Loucy (cell line): ENCODE results near the gene TRAF3IP1.

Source experiments
- H2AFZ ChIP-seq: fragments of 200-600 bp; sonication (generic); 2 replicates; pipeline ENCODE4 v1.6.0; 2016; ENCODE audit warnings: antibody characterized with exemption, mild to moderate bottlenecking, low read length, moderate library complexity
- H3F3A ChIP-seq: fragments of 200-600 bp; 2 replicates; pipeline ENCODE4 v1.6.0; 2016; ENCODE audit warnings: antibody characterized with exemption, low read depth, mild to moderate bottlenecking
- H3K27me3 ChIP-seq: fragments of 200-600 bp; sonication (generic); 2 replicates; pipeline ENCODE4 v1.6.1; 2014; ENCODE audit warnings: low read length, mild to moderate bottlenecking; ENCODE audit not compliant: insufficient read depth, poor library complexity, severe bottlenecking
- H3K36me3 ChIP-seq: fragments of 200-600 bp; sonication (generic); 2 replicates; pipeline ENCODE4 v1.6.1; 2016; ENCODE audit warnings: low read length; ENCODE audit not compliant: insufficient read depth
- H3K4me1 ChIP-seq: fragments of 200-600 bp; sonication (generic); 2 replicates; pipeline ENCODE4 v1.5.1; 2014; ENCODE audit warnings: low read length, mild to moderate bottlenecking; ENCODE audit not compliant: insufficient read depth, poor library complexity, severe bottlenecking
- H3K4me2 ChIP-seq: fragments of 200-600 bp; sonication (generic); 2 replicates; pipeline ENCODE4 v1.6.0; 2014; ENCODE audit warnings: antibody characterized with exemption, low read length, low read depth, mild to moderate bottlenecking; ENCODE audit not compliant: poor library complexity, severe bottlenecking
- H3K4me3 ChIP-seq: fragments of 200-600 bp; sonication (generic); 2 replicates; pipeline ENCODE4 v1.5.1; 2014; ENCODE audit warnings: low read length, mild to moderate bottlenecking, mixed read lengths; ENCODE audit not compliant: poor library complexity, severe bottlenecking
- H3K79me2 ChIP-seq: fragments of 200-600 bp; sonication (generic); 2 replicates; pipeline ENCODE4 v1.6.1; 2014; ENCODE audit warnings: low read length; ENCODE audit not compliant: insufficient read depth
- H3K9ac ChIP-seq: fragments of 200-600 bp; sonication (generic); 2 replicates; pipeline ENCODE4 v1.6.0; 2014; ENCODE audit warnings: mild to moderate bottlenecking, low read depth, low read length, moderate library complexity; ENCODE audit not compliant: poor library complexity, severe bottlenecking
- H3K9me2 ChIP-seq: fragments of 200-600 bp; sonication (generic); replicated peaks from 2 replicates; pipeline ENCODE4 v1.6.1; 2016; ENCODE audit warnings: low read depth, low read length, mixed read lengths
- H3K9me3 ChIP-seq: fragments of 200-600 bp; sonication (generic); 2 replicates; pipeline ENCODE4 v1.6.1; 2014; ENCODE audit warnings: mild to moderate bottlenecking, antibody characterized with exemption, low read length, low read depth; ENCODE audit not compliant: insufficient read depth
- H4K20me1 ChIP-seq: fragments of 200-600 bp; sonication (generic); 2 replicates; pipeline ENCODE4 v1.6.0; 2014; ENCODE audit warnings: antibody characterized with exemption, low read length, mild to moderate bottlenecking; ENCODE audit not compliant: insufficient read depth, poor library complexity, severe bottlenecking
- CTCF ChIP-seq: fragments of 200-600 bp; sonication (generic); conservative IDR thresholded peaks from 2 replicates; pipeline ENCODE4 v1.5.1; 2014; ENCODE audit warnings: mild to moderate bottlenecking, antibody characterized with exemption, low read length
- EZH2phosphoT487 ChIP-seq: fragments of 200-600 bp; IDR thresholded peaks from 2 replicates; pipeline ENCODE4 v1.6.1; 2018; ENCODE audit warnings: antibody characterized with exemption, mild to moderate bottlenecking, moderate library complexity, borderline replicate concordance

TRAF3IP1 gene

DNA sequence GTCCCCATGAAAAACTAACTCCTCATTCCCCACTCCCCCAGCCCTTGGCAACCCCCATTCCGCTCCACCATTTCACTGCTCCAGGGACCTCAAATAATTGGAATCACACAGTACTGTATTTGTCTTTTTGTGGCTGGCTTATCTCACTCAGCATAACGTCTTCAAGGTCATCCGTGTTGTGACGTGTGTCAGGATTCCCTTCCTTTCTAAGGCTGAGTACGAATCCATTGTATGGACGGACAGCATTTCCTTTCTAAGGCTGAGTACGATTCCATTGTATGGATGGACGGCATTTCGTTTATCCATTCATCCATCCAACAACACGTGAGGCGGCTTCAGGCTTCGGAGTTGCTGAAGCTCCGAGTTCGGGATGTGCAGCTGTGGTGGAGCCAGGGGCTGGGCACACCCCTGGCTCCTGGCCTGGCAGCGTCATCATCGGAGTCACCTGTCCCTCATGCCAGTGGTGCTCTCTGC, 105.2 kb downstream of the TRAF3IP1 start:
- Histone ChIP-seq H3K4me1 (peaks cover 30% of the 10 kb centered on the region), H3K4me3 (peak overlapping the region; percentile 92), H3F3A (no peaks in the 10 kb centered on the region), H3K27me3 (peaks cover 4% of the 10 kb centered on the region), H3K4me2 (peak overlapping the region; percentile 94), H4K20me1 (peaks cover 5% of the 10 kb centered on the region), H2AFZ (no peak overlapping the region), H3K9me3 (0 out of 2 replicates have a peak, but pooled peaks cover 5% of the 10 kb centered on the region), H3K36me3 (no peaks in the 10 kb centered on the region), H3K9ac (peak overlapping the region; percentile 93), H3K9me2 (no peaks in the 10 kb centered on the region), H3K79me2 (peaks cover 35% of the 10 kb centered on the region)
- no peak; the same call in 1 of the 2 replicates for TF ChIP-seq CTCF
- TF ChIP-seq EZH2phosphoT487, result no peak

- peaks cover 9% of the 10 kb centered on the region; the same call in 1 of the 2 replicates for H3K9me3 ChIP-seq
- no peaks in the 10 kb centered on the region for H3K9me2 ChIP-seq
- no peak for TF ChIP-seq EZH2phosphoT487
- TF ChIP-seq CTCF, result peak; percentile 18; the same call in 1 of the 2 replicates
- H4K20me1 ChIP-seq, result peaks cover 5% of the 10 kb centered on the region
- H3K4me1 ChIP-seq, result peaks cover 30% of the 10 kb centered on the region
- H3F3A ChIP-seq, result no peaks in the 10 kb centered on the region
- peak overlapping the region; percentile 94 for H3K4me2 ChIP-seq
- no peaks in the 10 kb centered on the region for H3K36me3 ChIP-seq
- H3K4me3 ChIP-seq, result peak overlapping the region; percentile 92
- H3K27me3 ChIP-seq, result peaks cover 4% of the 10 kb centered on the region
- peak overlapping the region; percentile 93 for H3K9ac ChIP-seq
- peaks cover 41% of the 10 kb centered on the region for H3K79me2 ChIP-seq
- peak overlapping the region; percentile 76 for H2AFZ ChIP-seq
Measured at GRCh38 chr2:238425979-238426567, 105.8 kb downstream of the TRAF3IP1 start.

GRCh38 chr2:238426568-238427434, 106.5 kb downstream of the TRAF3IP1 start, which contains the start of gene ASB1:
ASB1 (plus strand) TSS chr2:238426927; CDS start chr2:238427071, 144 bp downstream.
- Histone ChIP-seq H3K4me2 (peak within 1 kb of the TSS; percentile 94), H3K27me3 (peaks cover 4% of the 10 kb centered on the region), H4K20me1 (peaks cover 5% of the 10 kb centered on the region), H3K9ac (peak within 1 kb of the TSS; percentile 93), H3K4me3 (peak within 1 kb of the TSS; percentile 92), H3K4me1 (peaks cover 36% of the 10 kb centered on the region), H3K79me2 (peaks cover 48% of the 10 kb centered on the region), H3K9me2 (no peaks in the 10 kb centered on the region), H3K9me3 (peaks cover 9% of the 10 kb centered on the region; the same call in 1 of the 2 replicates), H3K36me3 (no peaks in the 10 kb centered on the region), H3F3A (no peaks in the 10 kb centered on the region), H2AFZ (peak within 1 kb of the TSS; percentile 76)
- TF ChIP-seq EZH2phosphoT487 (no peak), CTCF (no peak)
